ENCODE results near the gene UGT2A1.
"Not testable (repeated sequence)": the region's sequence is repeated elsewhere in the genome, so short reads cannot be mapped to it uniquely, and the experiment has no call there.

GRCh38 chr4:69664009-69664408, 11.0 kb upstream of the UGT2A1 start:
- not testable (repeated sequence) for TF ChIP-seq CTCF (conservative IDR thresholded peaks at IDR 0.05); ZFX (IDR thresholded peaks at IDR 0.05)
